Measurements from ENCODE around the gene AGER. TPM values are rescaled to one million over a fixed set of nuclear protein-coding genes. Genes with fewer than 3 reads are reported as not detected.

AGER gene
- total and polyA plus RNA-seq, 9 of the 15 experiments (the other 6 are each of a cell fraction or from before 2014, with no cell fraction given), result 1.2 to 11.5 (median 4.1) TPM

DNA sequence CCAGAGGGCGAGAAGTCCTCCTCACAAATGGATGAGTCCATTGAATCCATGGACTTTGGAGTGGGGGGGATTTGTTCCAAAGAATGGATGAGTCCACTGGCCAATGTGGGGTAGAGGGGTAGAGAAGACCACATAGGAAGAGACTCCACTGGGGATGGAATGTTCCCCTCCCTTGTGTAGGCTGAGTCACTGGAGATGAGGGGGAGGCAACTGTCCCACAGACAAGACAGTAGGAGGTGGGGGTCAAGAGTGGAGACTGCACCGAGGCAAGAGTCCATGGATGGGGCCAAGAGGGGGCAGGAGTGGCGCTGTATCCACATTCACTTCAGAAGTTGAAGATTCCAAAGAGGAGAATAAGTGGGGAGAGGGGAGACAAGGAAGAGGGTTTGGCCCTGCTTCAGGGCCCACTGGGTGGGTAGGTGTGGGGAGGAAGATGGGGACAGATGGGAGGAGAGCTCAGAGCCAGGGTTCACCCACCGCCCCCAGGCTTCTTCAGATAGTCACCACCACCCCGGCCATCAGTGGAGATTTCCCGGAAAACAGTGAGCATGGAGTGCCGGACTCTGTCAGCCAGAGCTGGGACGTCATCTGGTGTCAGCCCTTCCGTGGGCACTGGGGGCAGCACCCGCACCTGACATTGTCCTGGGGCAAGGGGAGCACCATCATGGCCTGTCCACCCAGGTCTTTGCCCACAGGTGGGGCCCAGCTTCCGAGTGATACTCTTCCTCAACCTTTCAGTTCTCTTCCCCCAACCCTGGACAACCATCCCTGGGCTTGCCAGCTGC, 15.1 kb downstream of the AGER start (continued):
- TF ChIP-seq, protein P1, sequence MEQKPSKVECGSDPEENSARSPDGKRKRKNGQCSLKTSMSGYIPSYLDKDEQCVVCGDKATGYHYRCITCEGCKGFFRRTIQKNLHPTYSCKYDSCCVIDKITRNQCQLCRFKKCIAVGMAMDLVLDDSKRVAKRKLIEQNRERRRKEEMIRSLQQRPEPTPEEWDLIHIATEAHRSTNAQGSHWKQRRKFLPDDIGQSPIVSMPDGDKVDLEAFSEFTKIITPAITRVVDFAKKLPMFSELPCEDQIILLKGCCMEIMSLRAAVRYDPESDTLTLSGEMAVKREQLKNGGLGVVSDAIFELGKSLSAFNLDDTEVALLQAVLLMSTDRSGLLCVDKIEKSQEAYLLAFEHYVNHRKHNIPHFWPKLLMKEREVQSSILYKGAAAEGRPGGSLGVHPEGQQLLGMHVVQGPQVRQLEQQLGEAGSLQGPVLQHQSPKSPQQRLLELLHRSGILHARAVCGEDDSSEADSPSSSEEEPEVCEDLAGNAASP (IDR thresholded peaks at IDR 0.05), result no peak
- peak; percentile 89 for TF ChIP-seq JUND (IDR thresholded peaks at IDR 0.05; ENCODE audit: borderline replicate concordance, low read depth, low read length)
- peak; percentile 85; the same call in 2 of the 3 replicates for TF ChIP-seq JUND (tag; IDR thresholded peaks at IDR 0.05; ENCODE audit: borderline replicate concordance, low read depth, low read length)
- no peak for TF ChIP-seq BCL6 (CRISPR knock-in tag; IDR thresholded peaks at IDR 0.05)
- TF ChIP-seq IRF1 (CRISPR knock-in tag; IDR thresholded peaks at IDR 0.05; ENCODE audit: borderline replicate concordance), result no peak
- TF ChIP-seq HNRNPH1 (optimal IDR thresholded peaks at IDR 0.05; ENCODE audit: low read depth, low read length), result no peak
- no peak for TF ChIP-seq PHF8 (IDR thresholded peaks at IDR 0.05; ENCODE audit: borderline replicate concordance, low read length)
- TF ChIP-seq ZNF316 (IDR thresholded peaks at IDR 0.05), result no peak
- 0 out of 2 replicates have a peak, but pooled peaks have one; percentile 5 for TF ChIP-seq JUNB (CRISPR knock-in tag; conservative IDR thresholded peaks at IDR 0.05)
- no peak for TF ChIP-seq ZBED1 (IDR thresholded peaks at IDR 0.05)
- peak; percentile 38; the same call in 1 of the 2 replicates for TF ChIP-seq PHF21A (IDR thresholded peaks at IDR 0.05; ENCODE audit: borderline replicate concordance, low read depth)
- 0 out of 2 replicates have a peak, but pooled peaks have one; percentile 60 for TF ChIP-seq GATAD2A (IDR thresholded peaks at IDR 0.05)
- TF ChIP-seq, protein P2, sequence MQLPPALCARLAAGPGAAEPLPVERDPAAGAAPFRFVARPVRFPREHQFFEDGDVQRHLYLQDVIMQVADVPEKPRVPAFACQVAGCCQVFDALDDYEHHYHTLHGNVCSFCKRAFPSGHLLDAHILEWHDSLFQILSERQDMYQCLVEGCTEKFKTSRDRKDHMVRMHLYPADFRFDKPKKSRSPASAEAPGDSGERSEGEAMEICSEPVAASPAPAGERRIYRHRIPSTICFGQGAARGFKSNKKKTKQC (CRISPR knock-in tag; IDR thresholded peaks at IDR 0.05), result 0 out of 2 replicates have a peak, but pooled peaks have one; percentile 5
- peak; percentile 34 for TF ChIP-seq TCF3 (CRISPR knock-in tag; IDR thresholded peaks at IDR 0.05)
- no peak for TF ChIP-seq ZNF586 (CRISPR knock-in tag; conservative IDR thresholded peaks at IDR 0.05)
- no peak for TF ChIP-seq ELF2 (CRISPR knock-in tag; IDR thresholded peaks at IDR 0.05)
- TF ChIP-seq CEBPZ (IDR thresholded peaks at IDR 0.05; ENCODE audit: borderline replicate concordance, low read depth, low read length), result no peak
- TF ChIP-seq MECOM (CRISPR knock-in tag; IDR thresholded peaks at IDR 0.05), result peak; percentile 58; the same call in 1 of the 2 replicates
- no peak for TF ChIP-seq SMARCB1 (IDR thresholded peaks at IDR 0.05; ENCODE audit: insufficient read length, low read depth)
- TF ChIP-seq TAL1 (IDR thresholded peaks at IDR 0.05), result 0 out of 2 replicates have a peak, but pooled peaks have one; percentile 7
- 0 out of 2 replicates have a peak, but pooled peaks have one; percentile 18 for TF ChIP-seq ZNF347 (CRISPR knock-in tag; IDR thresholded peaks at IDR 0.05; ENCODE audit: low read depth)
